KMS-11 (cell line): Measurements from ENCODE around the gene PRKAR2B.

ENCODE experiments used
- H2AFZ ChIP-seq: fragments of 200-600 bp; sonication (generic); 2 replicates; pipeline ENCODE4 v1.6.1; 2016; ENCODE audit warnings: antibody characterized with exemption, mixed run types, low read depth
- H3K27ac ChIP-seq: fragments of 200-600 bp; sonication (generic); 2 replicates; pipeline ENCODE4 v1.6.1; 2016; ENCODE audit warnings: mild to moderate bottlenecking, mixed run types
- H3K27me3 ChIP-seq: fragments of 200-600 bp; sonication (generic); 2 replicates; pipeline ENCODE4 v1.6.1; 2017; ENCODE audit warnings: mild to moderate bottlenecking, low read depth, mixed run types, moderate library complexity; ENCODE audit not compliant: insufficient read depth
- H3K36me3 ChIP-seq: fragments of 200-600 bp; sonication (generic); 2 replicates; pipeline ENCODE4 v1.6.1; 2017; ENCODE audit warnings: mild to moderate bottlenecking, mixed run types; ENCODE audit not compliant: insufficient read depth
- H3K4me1 ChIP-seq: fragments of 200-600 bp; sonication (generic); 2 replicates; pipeline ENCODE4 v1.6.1; 2016; ENCODE audit warnings: mild to moderate bottlenecking, low read depth, mixed run types; ENCODE audit not compliant: poor library complexity, severe bottlenecking
- H3K4me2 ChIP-seq: fragments of 200-600 bp; sonication (generic); 2 replicates; pipeline ENCODE4 v1.7.0; 2016; ENCODE audit warnings: mild to moderate bottlenecking, mixed run types
- H3K4me3 ChIP-seq: fragments of 200-600 bp; sonication (generic); IDR thresholded peaks from 2 replicates; pipeline ENCODE4 v1.6.1; 2017; ENCODE audit warnings: low read depth, low read length, mixed read lengths; ENCODE audit not compliant: insufficient read depth
- H3K79me2 ChIP-seq: fragments of 200-600 bp; sonication (generic); 2 replicates; pipeline ENCODE4 v1.6.1; 2016; ENCODE audit warnings: low read depth, mixed run types; ENCODE audit not compliant: insufficient read depth
- H3K9ac ChIP-seq: fragments of 200-600 bp; sonication (generic); 2 replicates; pipeline ENCODE4 v1.6.1; 2016; ENCODE audit warnings: mild to moderate bottlenecking, mixed run types
- H4K20me1 ChIP-seq: fragments of 200-600 bp; sonication (generic); 2 replicates; pipeline ENCODE4 v1.6.1; 2016; ENCODE audit warnings: mild to moderate bottlenecking, mixed run types; ENCODE audit not compliant: insufficient read depth
- CTCF ChIP-seq: fragments of 200-600 bp; sonication (generic); conservative IDR thresholded peaks from 2 replicates; pipeline ENCODE4 v1.6.1; 2017; ENCODE audit warnings: low read depth, mild to moderate bottlenecking, antibody characterized with exemption, low read length, moderate library complexity, mixed read lengths

The PRKAR2B gene

GRCh38 chr7:107173691-107174406 lies 129.3 kb downstream of the PRKAR2B start:
- Histone ChIP-seq H4K20me1 (peaks cover 7% of the 10 kb centered on the region; the same call in 1 of the 2 replicates), H3K9ac (no peak overlapping the region), H3K27me3 (no peaks in the 10 kb centered on the region), H3K79me2 (peaks cover 59% of the 10 kb centered on the region), H3K27ac (no peak overlapping the region), H3K4me1 (peaks cover 42% of the 10 kb centered on the region), H2AFZ (no peak overlapping the region), H3K4me2 (no peak overlapping the region), H3K36me3 (no peaks in the 10 kb centered on the region), H3K4me3 (no peak overlapping the region)
- no peak for TF ChIP-seq CTCF

- H3K36me3 ChIP-seq, result no peaks in the 10 kb centered on the region
- H3K27ac ChIP-seq, result no peak overlapping the region
- H3K4me2 ChIP-seq, result no peak overlapping the region
- TF ChIP-seq CTCF, result no peak
- no peaks in the 10 kb centered on the region for H3K27me3 ChIP-seq
- H3K79me2 ChIP-seq, result peaks cover 25% of the 10 kb centered on the region; the same call in 1 of the 2 replicates
- H3K4me3 ChIP-seq, result no peak overlapping the region
- no peak overlapping the region for H3K9ac ChIP-seq
- no peaks in the 10 kb centered on the region for H4K20me1 ChIP-seq
- no peak overlapping the region for H2AFZ ChIP-seq
- H3K4me1 ChIP-seq, result peaks cover 12% of the 10 kb centered on the region
Measured at GRCh38 chr7:107179326-107180164, 135.0 kb downstream of the PRKAR2B start.

GRCh38 chr7:107180378-107180777 lies 135.9 kb downstream of the PRKAR2B start:
- peaks cover 25% of the 10 kb centered on the region; the same call in 1 of the 2 replicates for H3K79me2 ChIP-seq
- no peaks in the 10 kb centered on the region for H3K27me3 ChIP-seq
- H3K4me2 ChIP-seq, result no peak overlapping the region
- H3K4me3 ChIP-seq, result no peak overlapping the region
- no peak overlapping the region for H3K27ac ChIP-seq
- no peaks in the 10 kb centered on the region for H3K36me3 ChIP-seq
- no peaks in the 10 kb centered on the region for H4K20me1 ChIP-seq
- no peak overlapping the region for H3K9ac ChIP-seq
- peaks cover 9% of the 10 kb centered on the region for H3K4me1 ChIP-seq
- no peak for TF ChIP-seq CTCF
- H2AFZ ChIP-seq, result no peak overlapping the region

GRCh38 chr7:107181172-107181571 lies 136.7 kb downstream of the PRKAR2B start:
- no peaks in the 10 kb centered on the region for H4K20me1 ChIP-seq

More at GRCh38 chr7:107181172-107181571, 136.7 kb downstream of the PRKAR2B start:
- Histone ChIP-seq H3K4me3 (no peak overlapping the region), H3K27ac (no peak overlapping the region), H3K79me2 (peaks cover 21% of the 10 kb centered on the region; the same call in 1 of the 2 replicates), H3K27me3 (no peaks in the 10 kb centered on the region), H3K9ac (no peak overlapping the region), H3K4me1 (peaks cover 9% of the 10 kb centered on the region), H3K36me3 (no peaks in the 10 kb centered on the region), H3K4me2 (no peak overlapping the region), H2AFZ (no peak overlapping the region)
- no peak for TF ChIP-seq CTCF
